ENCODE data around the gene OSBPL3. TPM values are rescaled to one million over a fixed set of nuclear protein-coding genes. Genes with fewer than 3 reads are reported as not detected.

The OSBPL3 gene
- total RNA-seq, 1 donor from 2014 or later = 59.2 TPM

- intact Hi-C loops (cut with DNase I) = no loop called here
- Histone ChIP-seq H3K4me1 (peaks cover 41% of the 10 kb centered on the region), H3K9me3 (no peaks in the 10 kb centered on the region), H3K36me3 (no peaks in the 10 kb centered on the region), H3K27ac (no peak overlapping the region), H3K4me3 (no peak overlapping the region), H3K27me3 (no peaks in the 10 kb centered on the region)
- DNase-seq (ENCODE audit: extremely low spot score in 2 of 2) = no peak
- TF ChIP-seq CTCF (IDR thresholded peaks at IDR 0.05) (no peak), POLR2AphosphoS5 (IDR thresholded peaks at IDR 0.05; ENCODE audit: insufficient read depth in 1 of 2, low read depth in 1 of 2) (no peak), POLR2A (IDR thresholded peaks at IDR 0.05) (no peak)
Observed at GRCh38 chr7:24968165-24968564, 11.8 kb downstream of the OSBPL3 start.

- H3K9me3 ChIP-seq = no peaks in the 10 kb centered on the region
- intact Hi-C loops (cut with DNase I) = no loop called here
- no peaks in the 10 kb centered on the region for H3K27me3 ChIP-seq
- H3K4me1 ChIP-seq = peaks cover 46% of the 10 kb centered on the region
- TF ChIP-seq POLR2A (IDR thresholded peaks at IDR 0.05) (no peak), CTCF (IDR thresholded peaks at IDR 0.05) (no peak), POLR2AphosphoS5 (IDR thresholded peaks at IDR 0.05; ENCODE audit: insufficient read depth in 1 of 2, low read depth in 1 of 2) (no peak)
- no peak for DNase-seq (ENCODE audit: extremely low spot score in 2 of 2)
- no peaks in the 10 kb centered on the region for H3K36me3 ChIP-seq
- no peak overlapping the region for H3K4me3 ChIP-seq
- no peak overlapping the region for H3K27ac ChIP-seq
Observed at GRCh38 chr7:24967696-24968095, 12.3 kb downstream of the OSBPL3 start.

- Histone ChIP-seq H3K4me1 (peaks cover 42% of the 10 kb centered on the region), H3K27me3 (no peaks in the 10 kb centered on the region), H3K9me3 (no peaks in the 10 kb centered on the region), H3K4me3 (no peak overlapping the region), H3K36me3 (no peaks in the 10 kb centered on the region), H3K27ac (no peak overlapping the region)
- no peak for DNase-seq (ENCODE audit: extremely low spot score in 2 of 2)
- intact Hi-C loops (cut with DNase I) = no loop called here
- TF ChIP-seq POLR2AphosphoS5 (IDR thresholded peaks at IDR 0.05; ENCODE audit: insufficient read depth in 1 of 2, low read depth in 1 of 2) (no peak), POLR2A (IDR thresholded peaks at IDR 0.05) (no peak), CTCF (IDR thresholded peaks at IDR 0.05) (no peak)
Observed at GRCh38 chr7:24966802-24967201, 13.2 kb downstream of the OSBPL3 start.

- Histone ChIP-seq H3K4me1 (peaks cover 34% of the 10 kb centered on the region), H3K27ac (peak overlapping the region; percentile 5), H3K9me3 (no peaks in the 10 kb centered on the region), H3K4me3 (no peak overlapping the region), H3K36me3 (no peaks in the 10 kb centered on the region), H3K27me3 (no peaks in the 10 kb centered on the region)
- intact Hi-C loops (cut with DNase I) = no loop called here
- no peak for TF ChIP-seq POLR2AphosphoS5 (IDR thresholded peaks at IDR 0.05; ENCODE audit: insufficient read depth in 1 of 2, low read depth in 1 of 2)
- TF ChIP-seq POLR2A (IDR thresholded peaks at IDR 0.05) = no peak
- TF ChIP-seq CTCF (IDR thresholded peaks at IDR 0.05) = no peak
- DNase-seq (ENCODE audit: extremely low spot score in 2 of 2) = no peak
Observed at GRCh38 chr7:24965831-24966708, 13.9 kb downstream of the OSBPL3 start.

DNA sequence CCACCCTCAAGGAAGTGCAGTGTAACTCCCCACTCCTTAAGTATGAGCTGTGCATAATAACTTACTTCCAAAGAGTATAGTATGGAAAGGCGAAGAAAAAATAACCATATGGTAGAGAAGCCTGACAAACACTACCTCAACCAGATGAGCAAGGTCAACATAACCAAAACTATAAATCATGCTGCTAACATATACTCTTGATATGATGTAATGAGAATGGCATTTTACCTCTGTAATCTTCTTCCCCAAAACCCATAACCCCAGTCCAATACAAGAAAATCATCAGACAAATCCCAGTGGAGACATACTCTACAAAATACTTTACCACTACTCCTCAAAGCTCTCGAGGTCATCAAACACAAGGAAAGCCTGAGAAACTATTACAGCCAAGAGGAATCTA is 15.8 kb downstream of the OSBPL3 start:
- TF ChIP-seq CTCF (IDR thresholded peaks at IDR 0.05) (no peak), POLR2A (IDR thresholded peaks at IDR 0.05) (no peak), POLR2AphosphoS5 (IDR thresholded peaks at IDR 0.05; ENCODE audit: insufficient read depth in 1 of 2, low read depth in 1 of 2) (no peak)
- Histone ChIP-seq H3K9me3 (no peaks in the 10 kb centered on the region), H3K4me3 (no peak overlapping the region), H3K27ac (no peak overlapping the region), H3K4me1 (peaks cover 44% of the 10 kb centered on the region), H3K36me3 (no peaks in the 10 kb centered on the region), H3K27me3 (no peaks in the 10 kb centered on the region)
- intact Hi-C loops (cut with DNase I) = no loop called here
- no peak for DNase-seq (ENCODE audit: extremely low spot score in 2 of 2)
